GM19452 (cell line): ENCODE results near the gene ZNF793.
A peak's percentile ranks its signal among the peaks of the same experiment; 100 is the strongest.

Source experiments
- ATAC-seq: cut with Tn5 transposase; IDR thresholded peaks from one replicate; pipeline ENCODE4 v1.9.1; 2021; ENCODE audit not compliant: unreplicated experiment

The ZNF793 gene

DNA sequence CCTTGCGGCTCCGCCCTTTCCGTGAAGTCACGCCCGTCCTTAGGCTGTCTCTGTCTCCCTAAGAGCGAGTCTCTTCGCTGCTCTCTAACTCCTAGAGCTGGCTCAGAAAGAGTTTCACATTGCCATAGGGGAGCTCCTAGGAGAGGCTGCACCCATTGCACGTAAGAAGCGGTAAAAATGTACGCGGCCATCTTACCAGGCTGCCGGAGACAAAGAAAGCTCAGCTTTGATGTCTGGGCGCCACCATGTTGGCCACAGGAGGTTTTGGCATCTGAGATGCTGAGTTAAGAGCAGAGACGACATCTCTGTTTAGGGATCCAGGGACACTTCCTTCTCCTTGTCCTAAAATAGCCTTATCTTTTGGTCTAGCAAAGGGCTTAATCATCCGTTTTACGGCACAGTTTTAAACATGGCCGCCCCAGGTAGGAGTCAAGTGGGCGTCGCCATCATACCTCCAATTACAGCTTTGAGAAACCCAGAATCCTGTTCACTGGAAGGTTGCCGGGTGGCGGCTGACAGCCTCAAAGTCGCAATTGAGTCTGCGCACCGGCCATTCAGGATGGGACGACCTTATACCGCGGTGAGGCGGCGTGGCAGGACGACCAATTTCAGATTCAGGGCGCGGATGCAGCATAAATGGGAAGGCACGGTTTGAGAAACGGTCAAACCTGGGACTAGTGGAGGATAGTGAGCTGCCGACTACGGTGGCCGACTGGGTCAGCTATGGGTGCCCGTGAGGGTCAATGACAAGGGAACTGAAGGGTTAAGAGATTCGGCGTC is at the start of gene ZNF793:
TSS of gene ZNF793 (plus strand) at position 553 of the 780 bp plus-strand sequence. CDS start 16,501 bp downstream, outside the sequence.
- ATAC-seq, result peak; percentile 67

DNA sequence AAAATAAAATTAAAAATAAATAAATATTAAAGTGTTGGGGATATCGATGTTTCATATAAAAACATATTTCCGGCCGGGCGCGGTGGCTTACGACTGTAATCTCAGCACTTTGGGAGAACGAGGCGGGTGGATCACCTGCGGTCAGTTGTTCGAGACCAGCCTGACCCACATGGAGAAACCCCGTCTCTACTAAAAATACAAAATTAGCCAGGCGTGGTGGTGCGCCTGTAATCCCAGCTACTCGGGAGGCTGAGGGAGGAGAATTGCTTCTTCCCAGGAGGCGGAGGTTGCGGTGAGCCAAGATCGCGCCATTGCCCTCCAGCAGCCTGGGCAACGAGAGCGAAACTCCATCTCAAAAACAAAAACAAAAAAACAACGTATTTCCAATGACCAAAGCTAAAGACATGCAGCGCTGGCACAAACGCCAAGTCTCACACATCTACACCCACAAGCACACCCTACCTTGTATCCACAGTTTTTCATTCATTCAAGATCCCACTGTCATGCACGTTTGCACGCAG is 40.4 kb upstream of the ZNF793 start:
- ATAC-seq, result no peak

DNA sequence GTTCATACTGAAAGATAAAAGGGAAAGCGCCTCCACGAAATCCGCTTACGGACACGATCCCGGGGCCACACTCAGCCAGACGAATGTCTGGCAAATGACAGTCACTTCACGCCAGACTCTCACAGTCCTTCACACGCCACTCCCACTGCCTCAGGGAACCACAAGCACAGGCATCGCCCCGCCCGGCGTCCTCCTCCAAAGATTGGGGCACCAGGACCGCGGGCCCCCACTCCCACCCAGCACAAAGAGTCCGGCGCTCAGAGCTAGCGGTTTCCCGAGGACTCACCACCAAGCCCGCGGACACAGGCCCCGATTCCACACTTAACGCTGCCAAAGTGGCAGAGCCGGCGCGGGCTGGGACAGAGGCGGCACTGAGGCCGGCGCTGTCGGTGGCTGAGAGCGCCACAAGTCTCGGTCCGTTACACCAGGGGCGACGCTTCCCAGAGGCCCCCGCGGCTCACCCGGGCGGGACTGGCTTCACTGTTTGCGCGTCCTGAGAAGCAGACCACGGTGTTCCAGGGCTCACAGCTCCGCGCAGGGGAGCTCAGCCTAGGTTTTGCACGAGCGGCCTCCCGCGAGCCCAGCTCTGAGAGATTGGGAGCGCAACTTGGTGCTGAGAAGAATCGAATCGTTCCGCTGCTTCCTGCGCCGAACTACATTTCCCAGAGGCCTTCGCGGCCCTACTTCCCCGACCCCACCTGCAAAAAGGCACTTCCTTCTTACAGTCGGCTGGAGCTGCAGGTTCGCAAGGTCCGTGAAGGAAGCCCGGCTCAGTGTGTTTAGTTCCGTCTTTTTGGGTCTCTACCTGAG is 39.7 kb upstream of the ZNF793 start, which contains the start of gene ZNF569:
TSS of gene ZNF569 (minus strand) at position 647 of the 810 bp plus-strand sequence. CDS start 22,523 bp downstream, outside the sequence.
- ATAC-seq, result peak; percentile 60

DNA sequence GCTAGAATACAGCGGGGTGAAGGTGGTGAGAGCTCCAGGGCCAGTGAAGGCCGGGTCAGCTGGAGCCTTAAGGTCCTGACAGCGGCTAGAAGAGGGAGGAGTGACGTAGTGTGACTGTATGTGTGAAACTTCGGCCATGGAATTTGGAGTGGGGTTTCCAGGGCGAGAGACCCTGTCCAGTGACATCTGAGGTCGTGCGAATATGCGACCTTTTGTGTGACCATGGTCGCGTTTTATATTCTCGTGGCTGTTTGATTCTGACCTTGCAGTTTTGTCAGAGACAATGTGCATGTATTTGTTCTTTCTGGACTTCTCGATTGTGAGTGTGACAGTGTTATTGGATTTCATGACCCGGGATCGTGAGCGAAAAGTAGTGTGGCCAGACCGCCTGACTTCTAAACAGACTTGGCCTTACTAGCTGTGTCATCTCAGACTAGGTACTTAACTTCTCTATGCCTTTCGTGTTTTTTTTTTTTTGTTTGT is 39.1 kb upstream of the ZNF793 start:
- no peak for ATAC-seq

DNA sequence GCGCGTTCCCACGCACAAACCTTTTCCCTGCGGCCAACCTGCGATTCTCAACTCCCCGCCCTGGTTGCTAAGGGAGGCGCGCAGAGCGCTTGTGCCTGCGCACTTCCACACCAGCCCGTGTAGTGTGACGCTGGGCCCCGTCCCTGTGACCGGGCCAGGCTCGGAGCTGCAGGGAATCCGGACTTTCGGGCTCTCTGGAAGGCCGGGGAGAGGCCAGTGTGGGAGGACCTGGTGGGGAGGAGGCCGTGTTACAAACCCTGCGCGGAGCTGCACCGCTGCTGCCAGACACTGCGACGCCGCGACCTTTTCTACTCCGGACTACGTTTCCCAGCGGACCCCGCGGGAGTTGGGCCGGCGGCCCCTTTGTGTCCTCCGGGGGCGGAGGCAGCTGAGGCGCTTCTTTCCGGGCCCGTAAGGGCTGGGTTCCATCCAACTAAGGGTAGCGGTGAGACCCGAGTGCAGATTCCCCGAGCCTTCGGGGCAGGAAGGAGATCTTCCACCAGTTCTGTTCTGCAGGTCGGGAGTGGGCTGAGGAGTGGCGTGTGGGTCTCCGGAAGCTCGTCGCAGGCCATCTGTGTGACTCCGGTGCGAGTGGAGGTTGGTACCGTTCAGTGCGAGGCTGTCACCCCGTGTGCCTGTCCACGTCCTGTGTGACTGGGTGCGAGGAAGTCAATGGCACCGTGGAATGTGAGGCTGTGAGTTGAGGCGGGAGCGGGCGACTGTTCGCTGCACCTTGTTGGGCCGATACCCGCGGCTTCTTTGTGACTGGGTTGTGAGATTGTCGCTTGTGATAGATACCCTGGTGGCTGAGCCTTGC is 37.6 kb upstream of the ZNF793 start, which contains the start of gene ZNF570:
TSS of gene ZNF570 (plus strand) at position 396 of the 817 bp plus-strand sequence. CDS start 999 bp downstream, outside the sequence.
- peak; percentile 58 for ATAC-seq

DNA sequence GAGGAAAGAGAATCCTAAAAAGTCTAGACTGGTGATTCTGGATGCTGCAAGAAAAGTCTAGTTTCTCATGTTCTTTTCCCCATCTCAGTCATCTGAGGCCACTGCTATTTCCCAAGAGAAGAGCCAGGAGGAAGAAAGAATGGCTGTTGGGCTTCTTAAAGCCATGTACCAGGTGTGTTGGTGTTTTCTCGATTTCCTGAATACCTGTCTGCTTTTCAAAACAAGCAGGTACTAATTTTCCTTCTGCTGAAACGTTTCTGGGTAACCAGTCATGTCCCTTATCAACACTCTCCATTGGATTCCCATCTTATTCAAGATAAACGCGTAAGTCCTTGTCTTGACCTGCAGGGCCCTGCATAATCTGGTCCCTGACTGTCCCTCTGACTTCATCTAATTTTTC is 36.5 kb upstream of the ZNF793 start:
- ATAC-seq, result no peak

DNA sequence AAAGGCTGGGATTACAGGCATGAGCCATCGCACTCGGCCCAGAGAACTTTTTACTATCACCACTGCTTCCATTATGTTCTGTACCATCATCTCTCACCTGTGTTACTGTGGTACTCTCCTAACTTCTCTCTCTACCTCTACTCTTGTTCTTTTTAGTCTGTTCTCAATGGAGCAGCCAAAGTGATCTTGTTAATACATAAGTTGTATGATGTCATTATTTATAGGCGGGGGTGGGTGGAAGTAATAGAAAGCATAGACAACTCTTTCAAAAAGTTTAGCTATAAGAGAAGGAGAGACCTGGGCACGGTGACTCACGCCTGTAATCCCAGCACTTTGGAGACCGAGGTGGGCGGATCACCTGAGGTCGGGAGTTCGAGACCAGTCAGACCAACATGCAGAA is 34.6 kb upstream of the ZNF793 start:
- ATAC-seq, result no peak

DNA sequence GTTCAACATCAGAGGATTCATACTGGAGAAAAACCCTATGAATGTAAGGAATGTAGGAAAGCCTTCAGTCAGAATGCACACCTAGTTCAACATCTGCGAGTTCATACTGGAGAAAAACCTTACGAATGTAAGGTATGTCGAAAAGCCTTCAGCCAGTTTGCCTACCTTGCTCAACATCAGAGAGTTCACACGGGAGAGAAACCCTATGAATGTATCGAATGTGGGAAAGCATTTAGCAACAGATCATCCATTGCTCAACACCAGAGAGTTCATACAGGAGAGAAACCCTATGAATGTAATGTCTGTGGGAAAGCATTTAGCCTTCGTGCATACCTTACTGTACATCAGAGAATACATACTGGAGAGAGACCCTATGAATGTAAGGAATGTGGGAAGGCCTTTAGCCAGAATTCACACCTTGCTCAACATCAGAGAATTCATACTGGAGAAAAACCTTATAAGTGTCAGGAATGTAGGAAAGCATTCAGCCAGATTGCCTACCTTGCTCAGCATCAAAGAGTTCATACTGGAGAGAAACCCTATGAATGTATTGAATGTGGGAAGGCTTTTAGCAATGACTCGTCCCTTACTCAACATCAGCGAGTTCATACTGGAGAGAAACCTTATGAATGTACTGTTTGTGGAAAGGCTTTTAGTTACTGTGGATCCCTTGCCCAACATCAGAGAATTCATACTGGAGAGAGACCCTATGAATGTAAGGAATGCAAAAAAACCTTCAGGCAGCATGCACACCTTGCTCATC is 22.2 kb upstream of the ZNF793 start:
- no peak for ATAC-seq

DNA sequence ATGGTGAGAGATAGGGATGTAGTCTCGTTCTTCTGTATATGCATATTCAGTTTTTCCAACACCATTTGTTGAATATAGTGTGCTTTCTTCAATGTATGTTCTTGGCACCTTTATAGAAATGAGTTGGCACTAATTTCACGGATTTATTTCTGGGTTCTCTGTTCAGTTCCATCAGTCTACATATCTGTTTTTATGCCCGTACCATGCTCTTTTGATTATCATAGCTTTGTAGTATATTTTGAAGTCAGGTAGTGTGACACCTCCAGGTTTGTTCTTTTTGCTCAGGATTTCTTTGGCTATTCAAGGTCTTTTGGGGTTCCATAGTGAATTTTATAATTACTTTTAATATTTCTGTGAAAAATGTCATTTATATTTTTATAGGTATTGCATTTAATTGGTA is 14.5 kb upstream of the ZNF793 start:
- no peak for ATAC-seq

DNA sequence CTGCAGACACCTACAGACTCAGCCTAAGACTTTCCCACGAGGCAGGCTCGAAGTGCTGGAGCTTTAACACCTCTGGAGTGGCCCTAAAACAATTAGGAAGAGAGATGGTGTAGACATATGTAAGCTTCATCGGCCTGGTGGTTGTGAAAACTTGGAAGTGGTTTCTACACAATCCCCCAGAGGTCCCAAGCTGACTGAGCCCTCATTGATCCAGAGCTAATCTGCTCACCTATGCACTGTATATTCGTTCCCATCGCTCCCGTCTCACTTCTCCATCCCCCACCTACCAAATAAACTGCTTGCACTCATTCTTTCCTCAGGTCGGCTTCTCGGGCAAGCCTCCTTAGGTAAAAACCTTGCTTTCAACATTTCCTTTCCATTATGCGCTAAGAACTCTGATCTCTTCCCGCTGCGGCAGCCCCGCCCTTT is 767 bp upstream of the ZNF793 start:
- no peak for ATAC-seq

DNA sequence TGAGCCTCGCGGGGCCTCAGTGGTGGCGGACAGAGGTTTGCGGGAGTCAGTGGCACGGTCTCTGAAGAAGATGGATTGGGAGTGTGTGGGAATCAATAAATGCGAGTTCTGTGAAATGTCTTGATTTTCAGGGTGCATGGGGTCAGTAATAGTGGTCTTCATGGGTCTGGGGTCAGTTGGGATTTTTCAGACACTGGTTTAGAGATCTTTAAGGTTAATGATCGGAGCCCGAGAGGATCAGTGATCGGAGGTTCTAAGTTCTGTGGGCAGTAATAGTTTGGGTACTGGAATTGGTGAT is 377 bp downstream of the ZNF793 start:
- no peak for ATAC-seq

DNA sequence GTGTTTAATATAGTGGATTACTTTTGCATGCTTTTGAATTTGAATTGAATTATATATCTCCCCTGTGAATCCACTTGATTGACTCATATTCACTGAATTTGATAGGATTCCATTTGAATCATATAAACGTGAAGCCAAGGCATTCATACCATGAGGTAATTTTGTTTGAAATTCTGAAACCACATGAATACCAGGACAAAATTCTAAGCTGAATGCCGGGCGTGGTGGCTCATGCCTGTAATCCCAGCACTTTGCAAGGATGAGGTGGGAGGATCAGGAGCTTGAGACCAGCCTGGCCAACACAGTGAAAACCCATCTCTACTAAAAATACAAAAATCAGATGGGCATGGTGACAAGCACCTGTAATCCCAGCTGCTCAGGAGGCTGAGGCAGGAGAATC is 4.4 kb downstream of the ZNF793 start:
- no peak for ATAC-seq

DNA sequence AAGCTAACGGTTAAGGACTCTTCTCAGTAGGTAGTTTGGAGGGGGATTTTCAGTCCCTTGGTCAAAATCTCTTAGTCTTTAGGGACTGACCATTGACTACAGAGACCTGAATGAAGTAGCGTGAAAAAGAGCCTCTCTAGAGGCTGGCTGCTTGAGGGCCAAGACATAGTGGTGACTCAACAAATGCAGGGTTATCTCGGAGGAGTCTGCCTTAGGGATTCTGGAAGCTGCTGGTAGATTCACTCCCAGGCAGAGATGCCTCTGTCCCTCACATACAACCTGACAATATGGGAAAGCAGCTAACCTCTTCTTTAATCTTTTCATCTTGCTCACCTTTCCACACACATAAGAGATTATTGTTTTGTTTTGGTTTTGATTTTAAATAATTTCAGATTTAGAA is 5.1 kb downstream of the ZNF793 start:
- ATAC-seq, result no peak

DNA sequence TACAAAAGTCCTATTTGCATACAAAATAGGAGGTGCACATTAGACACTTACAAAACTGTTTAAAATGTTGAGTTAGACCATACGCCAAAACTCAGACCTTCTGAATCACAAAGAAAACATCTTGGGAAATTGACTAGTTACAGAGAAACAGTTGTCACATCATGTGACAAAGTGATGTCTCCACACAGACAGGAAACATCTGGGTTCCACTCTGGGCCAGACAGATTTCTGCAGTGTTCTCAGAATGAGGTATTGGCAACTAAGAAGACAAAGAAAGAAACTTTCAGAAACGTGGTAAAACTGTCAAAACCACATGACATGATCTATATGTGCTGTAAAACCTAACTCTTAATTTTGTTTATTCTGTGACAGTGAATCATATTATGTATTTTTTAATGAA is 6.7 kb downstream of the ZNF793 start:
- ATAC-seq, result no peak

DNA sequence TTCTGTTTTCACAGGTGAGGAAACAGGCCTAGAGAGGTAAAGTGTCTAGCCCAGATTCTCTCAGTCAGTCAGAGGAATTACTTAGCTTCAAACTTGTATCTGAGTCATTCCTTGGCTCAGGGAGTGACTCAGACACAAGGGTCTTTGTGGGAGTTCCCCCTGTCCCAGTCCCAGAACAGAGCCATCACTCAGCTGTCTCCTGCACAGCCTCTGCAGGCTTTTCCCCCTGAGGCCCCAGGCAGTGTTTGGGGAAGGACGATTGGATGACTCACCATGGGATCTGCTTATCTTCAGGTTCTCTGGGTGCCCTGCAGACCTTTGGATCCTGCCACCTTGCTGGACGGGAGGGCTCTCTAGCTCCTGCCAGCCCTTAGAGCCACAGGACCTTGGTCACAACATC is 13.2 kb downstream of the ZNF793 start:
- ATAC-seq, result no peak

DNA sequence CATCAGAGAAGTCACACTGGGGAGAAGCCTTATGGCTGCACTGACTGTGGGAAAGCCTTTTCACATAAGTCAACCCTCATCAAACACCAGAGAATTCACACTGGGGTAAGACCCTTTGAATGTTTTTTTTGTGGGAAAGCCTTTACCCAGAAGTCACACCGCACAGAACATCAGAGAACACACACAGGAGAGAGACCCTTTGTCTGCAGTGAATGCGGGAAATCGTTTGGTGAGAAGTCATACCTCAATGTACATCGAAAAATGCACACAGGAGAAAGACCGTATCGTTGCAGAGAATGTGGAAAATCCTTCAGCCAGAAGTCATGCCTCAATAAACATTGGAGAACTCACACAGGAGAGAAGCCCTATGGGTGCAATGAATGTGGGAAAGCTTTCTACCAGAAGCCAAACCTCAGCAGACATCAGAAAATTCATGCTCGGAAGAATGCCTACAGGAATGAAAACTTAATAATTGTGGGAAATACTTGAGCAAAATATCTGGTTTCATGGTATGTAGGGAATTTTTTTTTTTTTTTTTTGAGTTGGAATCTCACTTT is 30.7 kb downstream of the ZNF793 start:
- ATAC-seq, result no peak

DNA sequence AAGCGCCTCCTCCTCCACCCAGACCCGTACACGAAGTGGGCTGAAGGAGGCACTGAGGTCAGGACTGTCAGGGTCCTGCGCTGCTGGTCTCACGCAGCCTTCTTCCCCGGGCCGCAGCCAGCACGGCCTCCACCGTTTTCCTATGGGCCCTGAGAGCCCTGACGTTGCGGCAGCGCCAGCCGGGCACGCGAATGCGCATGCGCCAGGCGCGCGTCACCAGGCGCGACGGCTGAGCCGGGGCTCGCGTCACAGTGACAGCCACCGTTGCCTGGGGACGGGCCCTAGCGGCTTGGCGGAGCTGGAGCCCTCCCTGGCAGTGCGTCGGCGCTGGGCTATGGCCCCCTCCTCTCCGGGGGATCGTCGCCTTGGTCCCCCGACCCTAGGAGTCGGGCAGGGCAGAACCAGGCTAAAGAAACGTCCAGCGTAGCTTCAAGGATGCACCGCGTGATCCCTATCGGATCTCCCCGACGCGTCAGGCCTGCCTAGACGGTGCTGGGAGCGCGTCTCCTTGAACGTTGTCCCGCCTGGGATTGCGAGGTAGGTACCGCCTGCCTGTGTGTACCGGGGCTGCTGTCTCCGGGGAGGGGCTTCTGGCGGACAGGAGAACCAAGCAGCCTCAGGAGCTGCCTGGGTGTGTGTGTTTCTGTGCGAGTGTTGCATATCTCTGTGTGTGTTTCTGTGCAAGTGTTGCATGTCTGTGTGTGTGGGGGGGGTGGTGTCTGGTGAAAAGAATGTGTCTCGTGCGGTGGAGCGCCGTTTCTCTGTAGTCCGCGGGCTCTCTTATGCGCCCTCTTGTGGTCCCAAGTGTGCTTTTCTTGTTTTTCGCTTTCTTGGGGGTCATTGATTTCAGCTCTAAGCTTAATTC is 44.6 kb downstream of the ZNF793 start:
- ATAC-seq, result no peak

DNA sequence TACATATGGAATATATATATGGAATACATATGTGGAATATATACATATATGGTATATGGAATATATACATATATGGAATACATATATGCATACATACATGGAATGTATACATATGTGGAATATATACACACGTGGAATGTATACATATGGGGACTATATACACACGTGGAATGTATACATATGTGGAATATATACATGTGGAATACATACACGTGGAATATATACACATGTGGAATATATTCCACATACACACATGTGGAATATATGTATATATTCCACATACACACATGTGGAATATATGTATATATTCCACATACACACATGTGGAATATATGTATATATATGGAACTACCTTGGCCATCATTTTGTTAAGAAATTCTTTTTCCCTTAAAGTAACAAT is 56.8 kb downstream of the ZNF793 start:
- no peak for ATAC-seq
